T47D (cell line): ENCODE measurements around the gene TPRA1.

Source experiments
- DNase-seq, 2 experiments: peaks; one replicate each; pipeline versions ENCODE4 v3.0.0 to v3.0.0-alpha.2; 2011 to 2012; ENCODE audit warnings: low read depth in 1 of 2, low spot score in 1 of 2
- JUND ChIP-seq: IDR thresholded peaks from 2 replicates; pipeline ENCODE4 v1.6.1; 2012; ENCODE audit warnings: low read depth
- in situ Hi-C: cut with HindIII; loops from 2 replicates; pipeline ENCODE4 v1.10.0; 2016; ENCODE audit warnings: low sequenced_read_pairs, low pct_unique_long_range_greater_than_20kb

TPRA1 gene

GRCh38 chr3:127590593-127591465, at the start of gene TPRA1:
TSS of gene TPRA1 (minus strand) at chr3:127590733. CDS start at chr3:127580146, 10,587 bp downstream.
- in situ Hi-C loops = no loop called here
- TF ChIP-seq JUND = no peak
- DNase-seq = peak; percentile 97 to 98

- TF ChIP-seq JUND = no peak
- in situ Hi-C loops = no loop called here
These were observed 49.5 kb upstream of the TPRA1 start for GRCh38 chr3:127640042-127640355.

GRCh38 chr3:127639173-127640041, 48.9 kb upstream of the TPRA1 start:
- in situ Hi-C loops = no loop called here
- DNase-seq = no peak
- TF ChIP-seq JUND = no peak

More at GRCh38 chr3:127640042-127640355, 49.5 kb upstream of the TPRA1 start:
- no peak for DNase-seq

GRCh38 chr3:127637971-127638370, 47.4 kb upstream of the TPRA1 start:
- no peak for TF ChIP-seq JUND
- in situ Hi-C loops = no loop called here
- no peak for DNase-seq

GRCh38 chr3:127637546-127637945, 47.0 kb upstream of the TPRA1 start:
- no peak for TF ChIP-seq JUND
- peak in 1 of 2 experiments; percentile 43 for DNase-seq
- in situ Hi-C loops = no loop called here

GRCh38 chr3:127634653-127635052, 44.1 kb upstream of the TPRA1 start:
- TF ChIP-seq JUND = no peak
- DNase-seq = no peak
- in situ Hi-C loops = no loop called here

- no peak for TF ChIP-seq JUND
- DNase-seq = peak in 1 of 2 experiments; percentile 35
- in situ Hi-C loops = no loop called here
These were observed 41.7 kb upstream of the TPRA1 start for GRCh38 chr3:127632035-127632820.

- TF ChIP-seq JUND = no peak
- in situ Hi-C loops = no loop called here
- no peak for DNase-seq
These were observed 40.5 kb upstream of the TPRA1 start for GRCh38 chr3:127630811-127631714.

GRCh38 chr3:127629467-127630403, 39.2 kb upstream of the TPRA1 start:
- in situ Hi-C loops = no loop called here
- DNase-seq = no peak
- no peak for TF ChIP-seq JUND

- peak; percentile 84 for DNase-seq
- no peak for TF ChIP-seq JUND
- in situ Hi-C loops = no loop called here
These were observed 38.4 kb upstream of the TPRA1 start, which contains the start of gene PODXL2 for GRCh38 chr3:127628788-127629466. TSS of gene PODXL2 (plus strand) at chr3:127629185. CDS start at chr3:127629220, 35 bp downstream.
